Neural progenitor cell (in vitro differentiated cells): Measurements from ENCODE around the gene DDX27. TPM values are rescaled to one million over a fixed set of nuclear protein-coding genes. Genes with fewer than 3 reads are reported as not detected.

ENCODE experiments used
- DNase-seq: peaks from one replicate; pipeline ENCODE4 v3.0.0-alpha.2; 2016; ENCODE audit warnings: low spot score
- H2AFZ ChIP-seq: fragments of 200-600 bp; sonication (generic); replicated peaks from 2 replicates; pipeline ENCODE4 v1.6.1; 2016; ENCODE audit warnings: antibody characterized with exemption
- H3F3A ChIP-seq: fragments of 200-600 bp; sonication (generic); 2 replicates; pipeline ENCODE4 v1.6.1; 2016; ENCODE audit warnings: antibody characterized with exemption, low read depth
- H3K27ac ChIP-seq: fragments of 200-600 bp; sonication (generic); 2 replicates; pipeline ENCODE4 v1.5.1; 2016; ENCODE audit warnings: mild to moderate bottlenecking
- H3K27me3 ChIP-seq: fragments of 200-600 bp; sonication (generic); 2 replicates; pipeline ENCODE4 v1.6.1; 2016; ENCODE audit warnings: mild to moderate bottlenecking, moderate library complexity
- H3K36me3 ChIP-seq: fragments of 200-600 bp; sonication (generic); 2 replicates; pipeline ENCODE4 v1.5.1; 2016
- H3K4me1 ChIP-seq: fragments of 200-600 bp; sonication (generic); 2 replicates; pipeline ENCODE4 v1.6.1; 2016; ENCODE audit warnings: mixed run types
- H3K4me2 ChIP-seq: fragments of 200-600 bp; sonication (generic); 2 replicates; pipeline ENCODE4 v1.6.1; 2016
- H3K4me3 ChIP-seq: fragments of 200-600 bp; sonication (generic); 2 replicates; pipeline ENCODE4 v1.5.1; 2016
- H3K79me2 ChIP-seq: fragments of 200-600 bp; sonication (generic); 2 replicates; pipeline ENCODE4 v1.6.1; 2016; ENCODE audit warnings: low read depth
- H3K9ac ChIP-seq: fragments of 200-600 bp; sonication (generic); 2 replicates; pipeline ENCODE4 v1.6.1; 2016
- H3K9me3 ChIP-seq: fragments of 200-600 bp; sonication (generic); 2 replicates; pipeline ENCODE4 v1.5.1; 2016; ENCODE audit warnings: low read depth
- H4K20me1 ChIP-seq: fragments of 200-600 bp; sonication (generic); 2 replicates; pipeline ENCODE4 v1.6.1; 2016; ENCODE audit warnings: low read depth
- H3K27ac Mint-ChIP-seq: 3 replicates; pipeline ENCODE4 v1.8.0; 2021; ENCODE audit warnings: mixed read lengths
- H3K27me3 Mint-ChIP-seq: 2 replicates; pipeline ENCODE4 v1.8.0; 2022; ENCODE audit warnings: low read depth, mild to moderate bottlenecking, inconsistent platforms, moderate library complexity, mixed read lengths; ENCODE audit not compliant: insufficient read depth
- H3K36me3 Mint-ChIP-seq: 3 replicates; pipeline ENCODE4 v1.8.0; 2021; ENCODE audit warnings: mixed read lengths
- H3K4me1 Mint-ChIP-seq: 3 replicates; pipeline ENCODE4 v1.8.0; 2021; ENCODE audit warnings: mixed read lengths
- H3K4me3 Mint-ChIP-seq: 3 replicates; pipeline ENCODE4 v1.8.0; 2021; ENCODE audit warnings: mild to moderate bottlenecking, moderate library complexity, mixed read lengths
- H3K9me3 Mint-ChIP-seq: 3 replicates; pipeline ENCODE4 v1.8.0; 2020; ENCODE audit warnings: mixed read lengths
- CTCF ChIP-seq: fragments of 200-600 bp; sonication (generic); IDR thresholded peaks from 2 replicates; pipeline ENCODE4 v1.5.1; 2017; ENCODE audit warnings: antibody characterized with exemption, mild to moderate bottlenecking
- EZH2 ChIP-seq: fragments of 200-600 bp; sonication (generic); IDR thresholded peaks from 2 replicates; pipeline ENCODE4 v1.6.1; 2017; ENCODE audit warnings: antibody characterized with exemption, mild to moderate bottlenecking, moderate library complexity
- EZH2phosphoT487 ChIP-seq: fragments of 200-600 bp; sonication (generic); IDR thresholded peaks from 2 replicates; pipeline ENCODE4 v1.6.1; 2017; ENCODE audit warnings: antibody characterized with exemption
- total RNA-seq: library from RNA; depleted of rRNA; stranded (reverse); fragments of >200 nt; gene quantifications from 2 replicates; pipeline ENCODE4 v1.2.3, GENCODE V29; 2015; ENCODE audit warnings: low replicate concordance

DDX27 gene
- total RNA-seq, 1 donor from 2014 or later, result 27.3 TPM

- no peaks in the 10 kb centered on the region for H3K36me3 ChIP-seq
- no peak for DNase-seq
- peaks cover 23% of the 10 kb centered on the region for H3K36me3 Mint-ChIP-seq
- H3K4me1 ChIP-seq, result no peaks in the 10 kb centered on the region
- H3K9ac ChIP-seq, result no peak overlapping the region
- H3K27me3 ChIP-seq, result no peaks in the 10 kb centered on the region
- H3K79me2 ChIP-seq, result no peaks in the 10 kb centered on the region
- H2AFZ ChIP-seq, result no peak overlapping the region
- no peaks in the 10 kb centered on the region for H3K4me1 Mint-ChIP-seq
- no peak overlapping the region for H3K4me3 ChIP-seq
- no peaks in the 10 kb centered on the region for H3F3A ChIP-seq
- H3K9me3 ChIP-seq, result no peaks in the 10 kb centered on the region
- H3K9me3 Mint-ChIP-seq, result no peaks in the 10 kb centered on the region
- H3K4me3 Mint-ChIP-seq, result no peak overlapping the region
- H3K27ac Mint-ChIP-seq, result no peak overlapping the region
- H3K27ac ChIP-seq, result no peak overlapping the region
- no peak for TF ChIP-seq EZH2phosphoT487
- no peak for TF ChIP-seq CTCF
- no peak for TF ChIP-seq EZH2
- H3K4me2 ChIP-seq, result no peak overlapping the region
- H4K20me1 ChIP-seq, result no peaks in the 10 kb centered on the region
- peaks cover 5% of the 10 kb centered on the region for H3K27me3 Mint-ChIP-seq
These were observed 9.5 kb downstream of the DDX27 start for GRCh38 chr20:49228676-49229075.

GRCh38 chr20:49229381-49229780, 10.2 kb downstream of the DDX27 start:
- no peak for DNase-seq
- Histone ChIP-seq H3K79me2 (no peaks in the 10 kb centered on the region), H3K27ac (no peak overlapping the region), H2AFZ (no peak overlapping the region), H3F3A (no peaks in the 10 kb centered on the region), H3K4me2 (no peak overlapping the region), H3K9ac (no peak overlapping the region), H3K27me3 (no peaks in the 10 kb centered on the region), H3K4me3 (no peak overlapping the region), H4K20me1 (no peaks in the 10 kb centered on the region), H3K9me3 (no peaks in the 10 kb centered on the region), H3K36me3 (no peaks in the 10 kb centered on the region), H3K4me1 (no peaks in the 10 kb centered on the region)
- Mint-ChIP-seq H3K36me3 (peaks cover 24% of the 10 kb centered on the region), H3K27ac (no peak overlapping the region), H3K4me1 (no peaks in the 10 kb centered on the region), H3K4me3 (no peak overlapping the region), H3K27me3 (peaks cover 5% of the 10 kb centered on the region), H3K9me3 (no peaks in the 10 kb centered on the region)
- TF ChIP-seq EZH2phosphoT487 (no peak), CTCF (no peak), EZH2 (no peak)

- Histone ChIP-seq H3K4me2 (no peak overlapping the region), H3K79me2 (no peaks in the 10 kb centered on the region), H3K4me3 (no peak overlapping the region), H3K9ac (no peak overlapping the region), H3F3A (no peaks in the 10 kb centered on the region), H3K4me1 (no peaks in the 10 kb centered on the region), H3K27ac (no peak overlapping the region), H3K36me3 (no peaks in the 10 kb centered on the region), H3K27me3 (no peaks in the 10 kb centered on the region), H3K9me3 (no peaks in the 10 kb centered on the region), H4K20me1 (no peaks in the 10 kb centered on the region), H2AFZ (no peak overlapping the region)
- no peak overlapping the region for H3K27ac Mint-ChIP-seq
- H3K9me3 Mint-ChIP-seq, result no peaks in the 10 kb centered on the region
- no peaks in the 10 kb centered on the region for H3K4me1 Mint-ChIP-seq
- H3K27me3 Mint-ChIP-seq, result peaks cover 5% of the 10 kb centered on the region
- no peak overlapping the region for H3K4me3 Mint-ChIP-seq
- peaks cover 24% of the 10 kb centered on the region for H3K36me3 Mint-ChIP-seq
- no peak for DNase-seq
- TF ChIP-seq EZH2phosphoT487, result no peak
- no peak for TF ChIP-seq EZH2
- no peak for TF ChIP-seq CTCF
These were observed 10.8 kb downstream of the DDX27 start for GRCh38 chr20:49230021-49230420.
